ENCODE data around the gene ZC3H7B. TPM values are rescaled to one million over a fixed set of nuclear protein-coding genes. Genes with fewer than 3 reads are reported as not detected.
"Not testable (repeated sequence)": the region's sequence is repeated elsewhere in the genome, so short reads cannot be mapped to it uniquely, and the experiment has no call there.

Gene ZC3H7B
- total RNA-seq, 1 donor from 2014 or later, result 83.4 TPM

GRCh38 chr22:41394012-41394356, 92.7 kb downstream of the ZC3H7B start:
- Mint-ChIP-seq H3K27ac (no peak overlapping the region), H3K36me3 (ENCODE audit: insufficient read depth) (peaks cover 11% of the 10 kb centered on the region), H3K27me3 (no peaks in the 10 kb centered on the region), H3K4me1 (ENCODE audit: low read depth) (no peaks in the 10 kb centered on the region), H3K9me3 (ENCODE audit: low read depth) (no peaks in the 10 kb centered on the region), H3K4me3 (ENCODE audit: low read depth) (no peak overlapping the region)
- no peak for DNase-seq (ENCODE audit: low spot score, unreplicated experiment)
- TF ChIP-seq CTCF (IDR thresholded peaks at IDR 0.05; ENCODE audit: unreplicated experiment), result no peak

DNA sequence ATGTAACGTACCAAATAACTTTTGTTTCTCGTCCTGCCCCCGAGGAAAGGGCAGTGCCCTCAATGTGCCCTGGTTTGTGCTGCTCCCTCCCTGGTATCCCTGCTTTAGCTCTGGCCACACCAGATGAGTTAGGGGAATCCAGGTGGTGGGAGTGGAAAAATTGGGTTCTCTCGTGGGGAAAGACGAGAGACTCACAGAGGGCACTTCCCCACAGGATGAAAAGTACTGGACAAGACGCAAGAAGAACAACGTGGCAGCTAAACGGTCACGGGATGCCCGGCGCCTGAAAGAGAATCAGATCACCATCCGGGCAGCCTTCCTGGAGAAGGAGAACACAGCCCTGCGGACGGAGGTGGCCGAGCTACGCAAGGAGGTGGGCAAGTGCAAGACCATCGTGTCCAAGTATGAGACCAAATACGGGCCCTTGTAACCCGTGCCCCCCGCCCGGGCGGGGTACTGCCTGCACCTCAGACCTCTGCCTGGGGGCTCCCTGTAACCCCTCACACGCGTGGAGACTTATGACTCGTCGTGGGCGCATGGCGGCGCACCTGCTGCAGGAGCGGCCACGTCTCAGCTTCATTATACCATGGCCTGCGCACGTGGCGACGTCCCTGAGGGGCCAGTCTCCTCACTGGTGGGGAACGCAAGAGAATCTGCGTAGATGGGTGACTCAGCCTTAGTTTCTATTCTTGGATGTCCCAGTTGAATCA, 94.4 kb downstream of the ZC3H7B start:
- Mint-ChIP-seq H3K4me3 (ENCODE audit: low read depth) (no peak overlapping the region), H3K27ac (no peak overlapping the region), H3K9me3 (ENCODE audit: low read depth) (no peaks in the 10 kb centered on the region), H3K27me3 (no peaks in the 10 kb centered on the region), H3K4me1 (ENCODE audit: low read depth) (no peaks in the 10 kb centered on the region), H3K36me3 (ENCODE audit: insufficient read depth) (peaks cover 8% of the 10 kb centered on the region)
- DNase-seq (ENCODE audit: low spot score, unreplicated experiment), result no peak
- TF ChIP-seq CTCF (IDR thresholded peaks at IDR 0.05; ENCODE audit: unreplicated experiment), result no peak

DNA sequence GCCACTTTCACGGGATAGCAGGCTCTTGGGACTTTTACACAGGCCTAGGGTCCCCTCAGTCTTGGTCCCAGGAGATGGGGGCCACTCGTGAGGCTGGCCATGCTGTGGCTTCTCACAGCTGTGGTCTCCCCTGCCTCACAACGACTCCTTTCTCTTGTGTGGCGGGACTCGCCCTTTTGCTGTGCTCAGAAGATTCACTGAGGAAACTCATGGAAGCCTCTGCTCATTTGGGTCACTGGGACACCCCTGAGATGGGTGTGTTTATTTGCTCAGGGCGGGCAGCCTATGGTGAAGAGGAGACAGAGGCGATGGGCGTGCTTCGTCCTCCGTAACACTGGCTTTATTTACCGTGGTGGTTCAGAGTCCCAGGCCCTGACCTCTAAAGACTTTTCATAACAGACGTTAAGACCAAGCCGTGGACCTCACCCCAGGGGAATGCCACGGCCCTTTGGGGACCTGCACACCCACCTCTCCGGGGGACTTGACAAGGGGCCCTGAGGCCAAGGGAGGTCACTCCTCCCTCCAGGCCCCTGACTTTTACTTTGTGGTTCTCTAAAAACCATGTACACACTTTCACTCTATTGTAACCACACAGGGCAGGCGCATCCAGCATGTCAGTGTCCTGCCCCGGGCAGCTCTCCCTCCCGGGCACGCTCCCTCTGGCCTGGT, 96.0 kb downstream of the ZC3H7B start:
- no peak overlapping the region for H3K27ac Mint-ChIP-seq
- no peaks in the 10 kb centered on the region for H3K27me3 Mint-ChIP-seq
- H3K36me3 Mint-ChIP-seq (ENCODE audit: insufficient read depth), result peaks cover 4% of the 10 kb centered on the region
- H3K4me1 Mint-ChIP-seq (ENCODE audit: low read depth), result peaks cover 2% of the 10 kb centered on the region
- no peaks in the 10 kb centered on the region for H3K9me3 Mint-ChIP-seq (ENCODE audit: low read depth)
- no peak for DNase-seq (ENCODE audit: low spot score, unreplicated experiment)
- no peak overlapping the region for H3K4me3 Mint-ChIP-seq (ENCODE audit: low read depth)
- TF ChIP-seq CTCF (IDR thresholded peaks at IDR 0.05; ENCODE audit: unreplicated experiment), result no peak

DNA sequence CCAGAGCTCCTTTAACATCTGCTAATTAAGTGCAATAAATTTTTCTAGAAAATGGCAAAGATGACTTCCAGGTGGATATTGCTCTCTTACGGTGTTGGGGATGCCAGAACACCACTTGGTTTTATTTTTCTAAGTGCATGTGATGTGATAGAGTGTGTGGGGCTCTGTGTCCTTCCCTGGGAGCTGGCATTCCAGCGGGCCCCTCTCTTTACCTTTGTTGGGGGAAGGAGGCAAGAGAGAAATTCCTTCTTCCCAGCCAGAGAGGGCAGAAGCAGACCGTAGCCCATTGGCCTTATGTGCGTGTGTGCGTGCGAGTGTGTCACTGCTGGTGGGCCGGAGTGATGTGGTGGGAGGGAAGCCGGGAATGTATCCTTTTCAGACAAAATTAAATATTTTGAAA, 97.6 kb downstream of the ZC3H7B start:
- Mint-ChIP-seq H3K27me3 (no peaks in the 10 kb centered on the region), H3K9me3 (ENCODE audit: low read depth) (no peaks in the 10 kb centered on the region), H3K4me3 (ENCODE audit: low read depth) (no peak overlapping the region), H3K36me3 (ENCODE audit: insufficient read depth) (peaks cover 4% of the 10 kb centered on the region), H3K27ac (peak overlapping the region; percentile 74), H3K4me1 (ENCODE audit: low read depth) (peaks cover 3% of the 10 kb centered on the region)
- no peak for TF ChIP-seq CTCF (IDR thresholded peaks at IDR 0.05; ENCODE audit: unreplicated experiment)
- no peak for DNase-seq (ENCODE audit: low spot score, unreplicated experiment)

DNA sequence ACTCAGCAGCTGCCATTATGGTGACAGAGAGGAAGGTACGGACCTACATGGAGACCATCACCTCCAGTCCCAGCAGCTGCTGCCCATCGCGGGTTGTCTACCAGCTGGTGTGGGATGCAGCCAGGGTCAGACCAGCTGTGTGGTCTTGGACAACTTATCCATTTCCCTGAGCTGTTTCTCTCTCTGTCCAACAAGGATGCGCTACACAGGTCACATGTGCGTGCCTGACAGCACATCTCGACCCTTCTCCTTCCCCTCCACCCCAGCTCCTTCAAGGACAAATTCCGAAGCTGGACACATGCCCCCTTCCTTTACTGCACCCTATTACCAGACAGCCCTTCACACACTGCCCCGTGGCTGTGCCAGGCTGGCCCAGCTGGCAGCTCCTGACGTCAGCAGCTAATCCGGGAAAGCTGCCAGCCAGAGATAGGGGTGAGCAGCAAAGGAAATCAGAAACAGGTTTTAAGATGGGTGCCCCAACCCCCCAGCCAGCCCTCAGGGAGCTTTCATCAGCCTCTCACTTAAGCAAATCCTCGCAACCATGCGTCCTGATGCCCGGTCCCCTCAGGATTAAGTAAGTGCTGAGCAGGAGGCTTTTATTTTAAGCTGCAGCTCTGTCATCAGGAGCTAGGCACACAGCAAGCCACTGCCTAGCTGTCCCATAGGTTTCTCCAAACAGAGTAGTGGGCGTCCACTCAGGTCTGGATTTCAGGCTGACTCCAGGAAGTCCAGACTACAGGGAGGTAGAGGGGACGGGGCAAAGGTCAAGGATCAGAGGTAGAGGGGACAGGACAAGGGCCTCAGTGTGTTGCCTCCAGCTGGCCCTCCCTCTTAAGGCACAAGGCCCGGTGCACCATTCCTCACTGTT, 100.7 kb downstream of the ZC3H7B start:
- peak overlapping the region; percentile 31 for H3K27ac Mint-ChIP-seq

DNA sequence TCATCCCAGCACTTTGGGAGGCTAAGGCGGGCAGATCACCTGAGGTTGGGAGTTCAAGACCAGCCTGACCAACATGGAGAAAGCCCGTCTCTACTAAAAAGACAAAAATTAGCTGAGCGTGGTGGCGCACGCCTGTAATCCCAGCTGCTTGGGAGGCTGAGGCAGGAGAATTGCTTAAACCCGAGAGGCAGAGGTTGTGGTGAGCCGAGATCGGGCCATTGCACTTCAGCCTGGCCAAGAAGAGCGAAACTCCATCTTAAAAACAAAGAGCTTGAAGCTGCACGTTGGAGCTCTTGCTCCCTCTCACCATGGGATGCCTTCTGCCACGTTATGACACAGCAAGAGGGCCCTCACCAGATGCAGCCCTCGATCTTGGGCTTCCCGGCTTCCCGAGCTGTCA, 101.5 kb downstream of the ZC3H7B start:
- H3K36me3 Mint-ChIP-seq (ENCODE audit: insufficient read depth); H3K27me3 Mint-ChIP-seq; DNase-seq (ENCODE audit: low spot score, unreplicated experiment); H3K9me3 Mint-ChIP-seq (ENCODE audit: low read depth); H3K4me3 Mint-ChIP-seq (ENCODE audit: low read depth); H3K4me1 Mint-ChIP-seq (ENCODE audit: low read depth); H3K27ac Mint-ChIP-seq: not testable (repeated sequence)

More for the DNA sequence above, 100.7 kb downstream of the ZC3H7B start:
- H3K4me1 Mint-ChIP-seq (ENCODE audit: low read depth), result peaks cover 3% of the 10 kb centered on the region
- peaks cover 2% of the 10 kb centered on the region for H3K36me3 Mint-ChIP-seq (ENCODE audit: insufficient read depth)
- H3K9me3 Mint-ChIP-seq (ENCODE audit: low read depth), result no peaks in the 10 kb centered on the region
- H3K4me3 Mint-ChIP-seq (ENCODE audit: low read depth), result no peak overlapping the region
- no peaks in the 10 kb centered on the region for H3K27me3 Mint-ChIP-seq
- no peak for DNase-seq (ENCODE audit: low spot score, unreplicated experiment)
- TF ChIP-seq CTCF (IDR thresholded peaks at IDR 0.05; ENCODE audit: unreplicated experiment), result no peak
